ES-I3 (cell line): ENCODE results near the gene SLC7A9.

ENCODE experiments used
- H3K36me3 ChIP-seq: 2 replicates; pipeline ENCODE4 v1.6.1; 2013; ENCODE audit warnings: mild to moderate bottlenecking, low read length, control low read depth, moderate library complexity; ENCODE audit not compliant: insufficient read depth
- H3K4me1 ChIP-seq: 2 replicates; pipeline ENCODE4 v1.6.1; 2013; ENCODE audit warnings: mild to moderate bottlenecking, control low read depth, low read length; ENCODE audit not compliant: insufficient read depth
- H3K9ac ChIP-seq: 2 replicates; pipeline ENCODE4 v1.6.1; 2013; ENCODE audit warnings: low read depth, mild to moderate bottlenecking, low read length, moderate library complexity
- H3K9me3 ChIP-seq: 2 replicates; pipeline ENCODE4 v1.6.1; 2013; ENCODE audit warnings: mild to moderate bottlenecking, low read length, moderate library complexity; ENCODE audit not compliant: control insufficient read depth, insufficient read depth

SLC7A9 gene

GRCh38 chr19:32869369-32869965, at the start of gene SLC7A9:
TSS of gene SLC7A9 (minus strand) at chr19:32869767. CDS start at chr19:32868534, 1,233 bp downstream.
- H3K9ac ChIP-seq = no peak within 1 kb of the TSS
- no peaks in the 10 kb centered on the region for H3K9me3 ChIP-seq
- H3K36me3 ChIP-seq = no peaks in the 10 kb centered on the region; the same call in 1 of the 2 replicates
- peaks cover 6% of the 10 kb centered on the region; the same call in 1 of the 2 replicates for H3K4me1 ChIP-seq

- Histone ChIP-seq H3K9me3 (no peaks in the 10 kb centered on the region), H3K9ac (no peak overlapping the region), H3K36me3 (peaks cover 3% of the 10 kb centered on the region; the same call in 1 of the 2 replicates), H3K4me1 (peaks cover 9% of the 10 kb centered on the region)
Measured at GRCh38 chr19:32919365-32919764, 49.8 kb upstream of the SLC7A9 start.

GRCh38 chr19:32917616-32917996, 48.0 kb upstream of the SLC7A9 start:
- no peaks in the 10 kb centered on the region for H3K9me3 ChIP-seq
- H3K36me3 ChIP-seq = no peaks in the 10 kb centered on the region
- peaks cover 9% of the 10 kb centered on the region for H3K4me1 ChIP-seq
- H3K9ac ChIP-seq = no peak overlapping the region

- no peak overlapping the region for H3K9ac ChIP-seq
- H3K9me3 ChIP-seq = no peaks in the 10 kb centered on the region
- no peaks in the 10 kb centered on the region for H3K36me3 ChIP-seq
- peaks cover 9% of the 10 kb centered on the region for H3K4me1 ChIP-seq
Measured at GRCh38 chr19:32916969-32917615, 47.5 kb upstream of the SLC7A9 start.

- H3K4me1 ChIP-seq = peaks cover 9% of the 10 kb centered on the region
- H3K9ac ChIP-seq = no peak overlapping the region
- H3K9me3 ChIP-seq = no peaks in the 10 kb centered on the region
- no peaks in the 10 kb centered on the region for H3K36me3 ChIP-seq
Measured at GRCh38 chr19:32914879-32915660, 45.5 kb upstream of the SLC7A9 start.

- Histone ChIP-seq H3K9ac (no peak overlapping the region), H3K9me3 (no peaks in the 10 kb centered on the region), H3K36me3 (no peaks in the 10 kb centered on the region), H3K4me1 (peaks cover 3% of the 10 kb centered on the region)
Measured at GRCh38 chr19:32911467-32911866, 41.9 kb upstream of the SLC7A9 start.

- Histone ChIP-seq H3K9me3 (no peaks in the 10 kb centered on the region), H3K9ac (no peak overlapping the region), H3K4me1 (peaks cover 3% of the 10 kb centered on the region), H3K36me3 (no peaks in the 10 kb centered on the region)
Measured at GRCh38 chr19:32910874-32911273, 41.3 kb upstream of the SLC7A9 start.

GRCh38 chr19:32910094-32910493, 40.5 kb upstream of the SLC7A9 start:
- Histone ChIP-seq H3K9ac (no peak overlapping the region), H3K36me3 (no peaks in the 10 kb centered on the region), H3K4me1 (peaks cover 3% of the 10 kb centered on the region)

GRCh38 chr19:32909257-32909656, 39.7 kb upstream of the SLC7A9 start:
- no peak overlapping the region for H3K9ac ChIP-seq
- peaks cover 3% of the 10 kb centered on the region for H3K4me1 ChIP-seq
- no peaks in the 10 kb centered on the region for H3K9me3 ChIP-seq
- no peaks in the 10 kb centered on the region for H3K36me3 ChIP-seq

More at GRCh38 chr19:32910094-32910493, 40.5 kb upstream of the SLC7A9 start:
- H3K9me3 ChIP-seq = no peaks in the 10 kb centered on the region

GRCh38 chr19:32908641-32909190, 39.1 kb upstream of the SLC7A9 start:
- Histone ChIP-seq H3K36me3 (no peaks in the 10 kb centered on the region), H3K9me3 (no peaks in the 10 kb centered on the region), H3K9ac (no peak overlapping the region), H3K4me1 (peaks cover 3% of the 10 kb centered on the region)

GRCh38 chr19:32902448-32902847, 32.9 kb upstream of the SLC7A9 start:
- H3K9ac ChIP-seq = no peak overlapping the region
- H3K36me3 ChIP-seq = no peaks in the 10 kb centered on the region
- peaks cover 5% of the 10 kb centered on the region; the same call in 1 of the 2 replicates for H3K4me1 ChIP-seq
- no peaks in the 10 kb centered on the region for H3K9me3 ChIP-seq

GRCh38 chr19:32901504-32902161, 32.1 kb upstream of the SLC7A9 start:
- Histone ChIP-seq H3K9ac (no peak overlapping the region), H3K9me3 (no peaks in the 10 kb centered on the region), H3K4me1 (peaks cover 5% of the 10 kb centered on the region; the same call in 1 of the 2 replicates), H3K36me3 (no peaks in the 10 kb centered on the region)

GRCh38 chr19:32896516-32897214, 27.1 kb upstream of the SLC7A9 start:
- no peaks in the 10 kb centered on the region; the same call in 1 of the 2 replicates for H3K4me1 ChIP-seq
- peaks cover 2% of the 10 kb centered on the region; the same call in 1 of the 2 replicates for H3K9me3 ChIP-seq
- H3K36me3 ChIP-seq = no peaks in the 10 kb centered on the region
- no peak overlapping the region for H3K9ac ChIP-seq
